Stimulated activated CD8-positive, alpha-beta memory T cell treated with anti-CD3 and anti-CD28 coated beads, Interleukin-15, amount 100 ng/mL, for 24 hours (primary cell): Measurements from ENCODE around the gene SLC4A1.

Experiments
- DNase-seq: peaks from one replicate; pipeline ENCODE4 v3.0.0-alpha.2; 2020; ENCODE audit warnings: low read depth

The SLC4A1 gene

DNA sequence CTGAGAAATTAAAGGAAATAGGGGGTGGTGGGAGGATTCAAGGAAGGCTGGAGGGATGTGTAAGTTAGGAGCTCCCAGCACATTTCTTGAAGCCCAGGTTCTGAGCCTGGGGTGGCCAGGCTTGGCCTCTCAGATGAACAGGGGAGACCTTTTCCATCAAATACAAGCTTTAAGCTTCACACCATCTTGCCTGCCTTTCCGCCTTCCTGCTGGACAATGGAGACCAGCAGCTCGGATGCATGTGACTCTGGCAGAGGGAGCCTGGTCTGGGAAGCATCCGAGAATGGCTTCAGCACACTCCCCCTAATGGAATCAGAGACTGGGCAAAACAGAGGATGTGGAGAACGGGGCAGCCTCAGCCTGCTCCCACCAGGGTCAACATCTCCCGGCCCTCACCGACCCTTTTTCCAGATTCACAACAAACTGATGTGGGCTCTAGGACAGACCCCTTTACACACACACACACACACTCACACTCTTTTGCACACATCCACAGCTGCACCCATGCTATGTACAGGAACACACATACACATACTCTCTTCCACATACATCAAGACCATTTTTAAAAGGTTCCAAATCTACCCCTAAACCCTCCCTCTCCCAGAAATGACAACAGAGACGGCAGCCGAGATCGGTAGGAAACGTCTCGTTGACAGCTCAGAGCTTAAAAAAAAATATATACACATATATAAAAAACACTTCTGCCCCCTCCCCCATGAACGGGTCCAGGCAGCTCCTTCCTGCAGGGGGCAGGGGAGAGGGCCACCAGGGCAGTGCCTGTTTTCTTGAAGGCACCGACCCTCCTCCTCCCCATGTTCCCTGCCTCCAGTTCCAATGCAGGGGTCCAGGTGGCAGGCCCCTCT lies 61.7 kb downstream of the SLC4A1 start:
- no peak for DNase-seq

DNA sequence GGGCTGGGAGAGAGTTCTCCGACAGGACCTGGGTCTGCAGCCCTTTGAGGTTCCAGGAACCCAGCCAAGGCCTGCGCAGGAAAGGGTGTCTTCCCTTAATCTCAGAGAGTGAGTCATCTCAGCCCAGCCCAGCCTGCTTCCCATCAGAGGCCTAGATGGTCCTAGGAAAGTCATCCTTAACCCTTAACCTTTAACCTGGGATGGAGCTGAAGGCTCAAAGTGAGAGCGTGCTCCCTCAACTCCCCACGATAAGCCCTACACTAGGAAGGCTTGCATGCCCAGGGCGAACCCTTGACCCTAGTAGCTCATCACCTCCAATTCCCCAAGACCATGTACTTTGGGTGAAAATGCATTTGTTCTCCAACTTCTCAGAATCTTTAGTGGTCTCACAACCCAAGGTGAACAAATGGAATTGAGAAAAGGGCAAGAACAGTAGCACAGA lies 63.5 kb downstream of the SLC4A1 start:
- no peak for DNase-seq

DNA sequence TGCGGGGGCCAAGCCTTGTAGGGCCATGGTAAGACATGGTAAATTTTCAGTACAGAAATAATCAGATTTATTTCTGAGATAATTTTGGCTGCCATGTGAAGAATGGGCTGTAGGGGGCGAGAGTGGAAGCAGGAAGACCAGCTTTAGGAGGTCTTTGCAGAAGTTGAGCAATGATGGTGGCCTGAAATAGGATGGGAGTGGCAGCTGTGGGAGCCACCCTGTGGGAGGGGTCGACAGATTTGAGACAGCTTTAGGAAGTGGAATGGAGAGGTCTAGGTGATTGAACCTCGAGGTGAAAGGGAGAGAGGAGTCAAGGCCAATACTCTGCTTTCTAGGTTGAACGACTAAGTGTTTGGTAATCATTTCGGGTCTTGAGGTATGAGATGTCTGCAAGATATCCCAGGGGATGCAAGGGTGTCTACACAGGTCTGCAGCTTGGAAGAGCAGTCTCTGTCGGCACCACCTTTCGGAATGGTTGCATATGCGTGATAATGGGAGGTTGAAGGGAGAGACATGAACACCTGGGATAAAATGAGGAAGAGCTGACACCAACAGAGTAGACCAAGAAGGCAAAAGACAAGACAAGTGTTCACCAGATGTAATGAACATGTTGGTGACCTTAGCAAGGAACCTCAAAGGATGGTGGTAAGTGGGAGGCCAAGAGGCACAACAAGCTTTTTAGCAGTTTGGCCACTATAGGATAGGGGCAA lies 64.0 kb downstream of the SLC4A1 start:
- DNase-seq: no peak

GRCh38 chr17:44202756-44203155 lies 65.2 kb downstream of the SLC4A1 start:
- DNase-seq: no peak

DNA sequence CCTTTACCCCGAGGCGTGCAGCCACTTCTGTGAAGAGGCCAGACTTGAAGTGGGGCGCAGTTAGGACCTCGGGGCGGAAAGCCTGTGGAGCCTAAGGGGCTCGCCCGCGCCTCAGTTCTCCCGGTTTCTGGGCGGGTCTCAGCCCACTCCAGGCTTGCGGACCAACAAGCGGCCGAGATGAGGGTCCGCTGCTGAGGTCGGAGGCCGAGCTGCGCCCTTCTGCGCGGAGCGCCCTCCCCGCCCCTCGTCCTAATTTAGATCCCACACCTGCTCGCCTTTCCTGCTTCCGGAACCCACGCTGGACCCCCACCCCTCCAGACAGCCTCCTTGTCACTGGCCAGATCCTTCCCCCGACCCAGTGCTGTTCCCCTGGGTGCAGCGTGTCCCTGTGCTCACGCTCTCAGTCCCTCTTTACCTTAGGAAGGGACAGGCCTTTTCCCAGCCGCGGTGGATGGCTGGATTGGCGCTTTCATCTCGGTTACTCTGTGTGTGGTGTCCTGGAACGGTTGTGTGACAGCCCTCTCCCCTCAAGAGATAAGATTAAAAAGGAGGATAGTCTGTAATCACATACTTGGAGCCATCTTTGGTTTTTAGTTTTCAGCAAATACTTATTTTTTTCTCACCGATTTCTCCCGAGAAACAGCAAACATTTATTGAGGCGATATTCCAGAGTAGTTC lies 67.3 kb downstream of the SLC4A1 start:
- no peak for DNase-seq

DNA sequence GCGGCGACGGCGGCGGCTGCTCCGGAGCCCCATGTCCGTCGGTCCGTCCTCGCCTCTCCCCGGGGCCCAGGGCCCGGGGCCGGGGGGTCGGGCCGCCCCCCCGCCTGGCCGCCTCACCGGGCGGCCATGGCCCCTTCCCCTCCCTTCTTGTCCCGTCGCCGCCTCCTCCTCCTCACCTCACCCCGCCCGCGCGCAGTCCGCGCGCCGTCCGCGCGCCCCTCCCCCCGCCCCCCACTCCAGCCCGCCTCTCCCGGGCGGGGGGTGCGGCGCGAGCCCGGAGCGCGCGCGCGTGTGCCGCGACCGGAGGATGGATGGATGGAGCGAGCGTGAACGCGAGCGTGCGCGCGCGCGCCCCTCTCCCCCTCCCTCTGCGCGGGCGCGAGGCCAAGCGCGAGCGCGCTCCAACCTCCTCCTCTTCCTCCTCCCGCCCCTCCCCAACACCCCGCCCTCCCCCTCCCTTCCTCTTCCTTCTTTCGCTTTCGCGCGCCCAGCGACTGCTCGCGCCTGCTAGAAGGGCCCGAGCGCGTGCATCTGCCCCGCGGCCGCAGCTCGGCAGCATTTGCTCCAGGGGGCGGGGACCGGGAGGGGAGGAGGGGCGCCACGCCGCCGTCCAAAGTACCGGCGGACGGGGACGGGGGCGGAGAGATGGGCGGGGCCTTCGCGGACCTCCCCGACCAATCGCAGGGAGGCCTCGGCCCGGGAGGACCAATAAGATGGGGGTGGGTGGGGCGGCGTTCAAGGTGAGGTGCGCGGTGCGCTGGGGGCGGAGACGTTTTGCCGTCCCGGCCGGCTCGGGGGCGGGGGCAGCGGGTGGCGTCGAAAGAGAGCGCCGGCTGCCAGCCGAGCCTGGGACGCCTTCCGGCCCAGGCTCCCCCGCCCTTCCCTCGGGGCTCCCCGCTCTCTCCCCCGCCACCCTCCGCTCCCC lies 68.1 kb downstream of the SLC4A1 start, which contains the start of gene ATXN7L3:
Gene ATXN7L3, minus strand, starts transcription at position 332 of the 925 bp plus-strand sequence. CDS start 1,814 bp downstream, outside the sequence.
- peak; percentile 97 for DNase-seq

DNA sequence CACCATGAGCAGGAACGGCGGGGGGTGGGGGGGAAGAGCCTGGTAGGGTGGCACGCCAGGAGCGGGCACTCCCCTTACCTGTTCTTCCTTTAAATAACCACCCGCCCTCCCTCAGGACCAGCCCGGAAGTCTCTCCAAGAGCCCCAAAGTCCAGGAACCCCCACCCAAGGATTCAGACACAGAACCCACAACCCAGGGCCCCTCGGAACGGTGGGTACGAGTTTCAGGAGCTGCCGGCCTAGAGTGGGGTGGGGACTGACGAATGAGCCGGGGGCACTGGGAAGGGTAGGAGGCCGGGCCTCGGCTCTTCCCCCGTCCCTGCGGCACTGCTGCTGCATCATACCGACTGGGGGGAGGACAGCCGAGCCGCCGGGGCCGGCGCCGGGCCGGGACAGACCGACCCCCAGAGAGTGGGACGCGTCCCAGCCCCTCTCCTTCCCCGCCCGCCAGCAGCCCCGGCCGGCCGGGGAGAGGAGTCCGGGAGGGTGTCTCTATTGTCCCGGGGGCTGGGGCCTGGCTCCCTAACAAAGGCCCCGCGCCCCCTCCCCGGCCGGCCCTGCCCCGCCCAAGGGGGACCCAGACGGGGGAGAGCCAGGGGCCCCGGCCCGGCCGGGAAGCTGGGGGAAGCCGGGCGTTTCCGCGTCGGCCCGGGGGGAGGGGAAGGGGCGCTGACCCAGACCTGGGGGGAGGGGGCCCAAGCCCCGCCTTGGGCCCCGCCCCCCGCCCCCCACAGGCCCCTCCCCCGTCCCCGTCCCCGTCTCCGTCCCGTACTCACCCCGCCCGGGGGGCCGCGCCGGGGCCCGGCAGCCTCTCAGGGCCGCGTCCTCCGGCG lies 69.0 kb downstream of the SLC4A1 start:
- no peak for DNase-seq
